SK-N-SH (cell line): Measurements from ENCODE around the gene QSER1. TPM values are rescaled to one million over a fixed set of nuclear protein-coding genes. Genes with fewer than 3 reads are reported as not detected.

Source experiments
- CTCF ChIA-PET: fragments of 300-600, 350-600 bp; formaldehyde crosslinking; extraction: SDS; loops from one replicate; lab custom pipeline; 2021; lab: Yijun Ruan, JAX
- POLR2A ChIA-PET: fragments of 350-600 bp; sonication (Branson Sonifier 250); formaldehyde crosslinking; extraction: SDS; loops from one replicate; lab custom pipeline; 2020; ENCODE audit warnings: antibody characterized with exemption, inconsistent platforms; lab: Yijun Ruan, JAX
- DNase-seq: peaks from one replicate; pipeline ENCODE4 v3.0.0; 2012
- H2AFZ ChIP-seq: fragments of 200-600 bp; sonication (generic); 2 replicates; pipeline ENCODE4 v1.8.1; 2016; ENCODE audit warnings: antibody characterized with exemption, mild to moderate bottlenecking, low read depth
- H3F3A ChIP-seq: fragments of 200-600 bp; sonication (generic); replicated peaks from 2 replicates; pipeline ENCODE3; 2016; ENCODE audit warnings: antibody characterized with exemption, mild to moderate bottlenecking; ENCODE audit not compliant: insufficient read depth
- H3K27ac ChIP-seq, 2 experiments: fragments of 200-500 bp in 1 of 2; fragments of 200-600 bp in 1 of 2; sonication (Bioruptor generic) in 1 of 2; sonication (generic), shearing (Covaris generic) in 1 of 2; 2 replicates each; pipeline versions ENCODE4 v1.5.1 to v1.6.1; 2014 to 2016; ENCODE audit warnings: low read depth in 2 of 2, inconsistent platforms in 1 of 2, low read length in 1 of 2, mild to moderate bottlenecking in 1 of 2, mixed read lengths in 1 of 2
- H3K27me3 ChIP-seq: fragments of 200-600 bp; sonication (generic), shearing (Covaris generic); 2 replicates; pipeline ENCODE4 v1.6.1; 2016; ENCODE audit warnings: mixed run types; ENCODE audit not compliant: insufficient read depth
- H3K36me3 ChIP-seq, 2 experiments: fragments of 200-500 bp in 1 of 2; fragments of 200-600 bp in 1 of 2; sonication (Bioruptor generic) in 1 of 2; sonication (generic) in 1 of 2; replicated peaks in 1 of 2; 2 replicates each; pipeline versions ENCODE3 to v1.5.1; 2014 to 2016; ENCODE audit warnings: low read length in 1 of 2, mild to moderate bottlenecking in 1 of 2; ENCODE audit not compliant: insufficient read depth in 2 of 2, control insufficient read depth in 1 of 2
- H3K4me1 ChIP-seq, 2 experiments: fragments of 200-500 bp in 1 of 2; fragments of 200-600 bp in 1 of 2; sonication (Bioruptor generic) in 1 of 2; sonication (generic), shearing (Covaris generic) in 1 of 2; 2 replicates each; pipeline versions ENCODE4 v1.5.1 to v1.6.1; 2014 to 2016; ENCODE audit warnings: low read depth in 1 of 2, low read length in 1 of 2, mixed run types in 1 of 2; ENCODE audit not compliant: insufficient read depth in 2 of 2, control insufficient read depth in 1 of 2
- H3K4me2 ChIP-seq: fragments of 200-600 bp; sonication (generic), shearing (Covaris generic); 2 replicates; pipeline ENCODE4 v1.6.1; 2017; ENCODE audit warnings: mixed run types
- H3K4me3 ChIP-seq, 2 experiments: fragments of 200-500 bp in 1 of 2; fragments of 200-600 bp in 1 of 2; sonication (Bioruptor generic) in 1 of 2; sonication (generic), shearing (Covaris generic) in 1 of 2; 2 replicates each; pipeline versions ENCODE4 v1.5.1 to v1.8.1; 2014 to 2016; ENCODE audit warnings: low read depth in 2 of 2, inconsistent platforms in 1 of 2, low read length in 1 of 2, mild to moderate bottlenecking in 1 of 2, mixed read lengths in 1 of 2, moderate library complexity in 1 of 2
- H3K79me2 ChIP-seq: fragments of 200-600 bp; sonication (generic); 2 replicates; pipeline ENCODE4 v1.8.1; 2017; ENCODE audit warnings: mild to moderate bottlenecking; ENCODE audit not compliant: insufficient read depth
- H3K9ac ChIP-seq: fragments of 200-600 bp; sonication (generic); 2 replicates; pipeline ENCODE4 v1.6.1; 2017; ENCODE audit warnings: mixed run types
- H3K9me2 ChIP-seq: fragments of 200-600 bp; sonication (generic); 2 replicates; pipeline ENCODE4 v1.6.1; 2017; ENCODE audit warnings: mixed run types
- H3K9me3 ChIP-seq: fragments of 200-600 bp; sonication (generic); 2 replicates; pipeline ENCODE4 v1.6.1; 2017; ENCODE audit warnings: mixed run types, mild to moderate bottlenecking, moderate library complexity
- H4K20me1 ChIP-seq: fragments of 200-600 bp; sonication (generic); 2 replicates; pipeline ENCODE4 v1.6.1; 2017; ENCODE audit warnings: mild to moderate bottlenecking, mixed run types; ENCODE audit not compliant: insufficient read depth
- CHD2 ChIP-seq: fragments of 150-350 bp; IDR thresholded peaks from 2 replicates; pipeline ENCODE4 v1.6.1; 2018; ENCODE audit warnings: low read length; ENCODE audit not compliant: partially characterized antibody
- ELF1 ChIP-seq: IDR thresholded peaks from 2 replicates; pipeline ENCODE4 v1.4.0; 2012
- EZH2phosphoT487 ChIP-seq: fragments of 200-600 bp; sonication (generic); IDR thresholded peaks from 2 replicates; pipeline ENCODE4 v1.6.1; 2017; ENCODE audit warnings: low read depth, mixed run types, mild to moderate bottlenecking, antibody characterized with exemption, moderate library complexity, borderline replicate concordance
- FOSL2 ChIP-seq: IDR thresholded peaks from 2 replicates; pipeline ENCODE4 v1.4.0; 2012; ENCODE audit warnings: low read depth, mild to moderate bottlenecking, moderate library complexity, borderline replicate concordance
- FOXJ3 ChIP-seq: sonication (generic); formaldehyde crosslinking; IDR thresholded peaks from 2 replicates; pipeline ENCODE4 v1.5.1; 2020; ENCODE audit warnings: mild to moderate bottlenecking, missing genetic modification reagents
- FOXM1 ChIP-seq: IDR thresholded peaks from 2 replicates; pipeline ENCODE4 v1.4.0; 2012; ENCODE audit warnings: low read depth, mild to moderate bottlenecking
- IRF3 ChIP-seq: fragments of 150-350 bp; IDR thresholded peaks from 2 replicates; pipeline ENCODE4 v1.6.1; 2016; ENCODE audit warnings: mild to moderate bottlenecking, low read depth, low read length
- MXI1 ChIP-seq: IDR thresholded peaks from 2 replicates; pipeline ENCODE4 v1.6.1; 2012; ENCODE audit warnings: mild to moderate bottlenecking, low read depth, low read length, improper control_type of control experiment
- NFIC ChIP-seq: IDR thresholded peaks from 2 replicates; pipeline ENCODE4 v1.4.0; 2012; ENCODE audit warnings: borderline replicate concordance
- NRF1 ChIP-seq: IDR thresholded peaks from 2 replicates; pipeline ENCODE4 v1.6.1; 2012; ENCODE audit warnings: low read depth, mild to moderate bottlenecking, low read length
- PBX3 ChIP-seq: IDR thresholded peaks from 2 replicates; pipeline ENCODE4; 2012
- POLR2AphosphoS5 ChIP-seq: IDR thresholded peaks from 2 replicates; pipeline ENCODE4 v1.6.1; 2012; ENCODE audit warnings: low read depth, low read length
- REST ChIP-seq: IDR thresholded peaks from 2 replicates; pipeline ENCODE4 v1.6.1; 2012; ENCODE audit warnings: mild to moderate bottlenecking, low read depth, low read length, moderate library complexity
- RXRA ChIP-seq: IDR thresholded peaks from 2 replicates; pipeline ENCODE4 v1.4.0; 2012; ENCODE audit warnings: low read depth, mild to moderate bottlenecking, borderline replicate concordance
- SIN3A ChIP-seq: IDR thresholded peaks from 2 replicates; pipeline ENCODE4 v1.6.1; 2012; ENCODE audit warnings: low read depth, mild to moderate bottlenecking, low read length, moderate library complexity, borderline replicate concordance
- SMC3 ChIP-seq: IDR thresholded peaks from 2 replicates; pipeline ENCODE4 v1.6.1; 2012; ENCODE audit warnings: low read depth, low read length, improper control_type of control experiment
- TAF1 ChIP-seq: IDR thresholded peaks from 2 replicates; pipeline ENCODE4 v1.6.1; 2012; ENCODE audit warnings: low read depth, mild to moderate bottlenecking, low read length, moderate library complexity, borderline replicate concordance
- USF1 ChIP-seq: IDR thresholded peaks from 2 replicates; pipeline ENCODE4 v1.4.0; 2012; ENCODE audit warnings: low read depth, borderline replicate concordance
- USF2 ChIP-seq: fragments of 150-350 bp; IDR thresholded peaks from 2 replicates; pipeline ENCODE4 v1.6.1; 2017; ENCODE audit warnings: antibody characterized with exemption, low read length, low read depth, borderline replicate concordance
- YY1 ChIP-seq: IDR thresholded peaks from 2 replicates; pipeline ENCODE4 v1.4.0; 2012; ENCODE audit warnings: low read depth, mild to moderate bottlenecking
- WGBS: methylation state at CpG from one replicate; pipeline ENCODE4 v1.1.6; 2017; ENCODE audit warnings: low lambda C conversion rate; 5-methylcytosine and 5-hydroxymethylcytosine counted together
- polyA plus RNA-seq, 3 experiments: library from polyadenylated mRNA; depleted of rRNA; stranded (reverse); fragments of >200 nt; gene quantifications; 2 replicates each; pipeline ENCODE4 v1.2.3, GENCODE V29; 2012

The QSER1 gene
- polyA plus RNA-seq, 1 of the 3 experiments (the other 2 are of a cell fraction): 4.2 TPM

- ChIA-PET CTCF (no interaction called here), POLR2A (no interaction called here)
- Histone ChIP-seq H2AFZ (no peak overlapping the region), H3K9ac (no peak overlapping the region), H3K79me2 (peaks cover 63% of the 10 kb centered on the region), H3K27ac (no peak overlapping the region), H3K9me2 (no peaks in the 10 kb centered on the region), H3K9me3 (no peaks in the 10 kb centered on the region), H3K36me3 (no peaks in the 10 kb centered on the region), H3F3A (peaks cover 22% of the 10 kb centered on the region), H3K4me3 (no peak overlapping the region), H3K4me1 (peaks cover 5 to 24% of the 10 kb centered on the region in 2 experiments; a peak in 3 of 4 replicates), H3K27me3 (no peaks in the 10 kb centered on the region), H3K4me2 (no peak overlapping the region), H4K20me1 (no peaks in the 10 kb centered on the region)
- TF ChIP-seq REST (no peak), POLR2AphosphoS5 (no peak), FOXJ3 (CRISPR knock-in tag) (no peak), USF2 (no peak), IRF3 (no peak), SIN3A (no peak), FOSL2 (no peak), PBX3 (no peak), ELF1 (no peak), NRF1 (no peak), USF1 (no peak), YY1 (no peak), FOXM1 (no peak), TAF1 (no peak), SMC3 (no peak), NFIC (no peak), CHD2 (no peak), EZH2phosphoT487 (no peak), RXRA (no peak), MXI1 (no peak)
- DNase-seq: no peak
- 94% methylated on average over 6 of the region's 6 CpGs for WGBS
These were observed 126.2 kb downstream of the QSER1 start for GRCh38 chr11:33018840-33019239.
